Osteocyte (in vitro differentiated cells): ENCODE data around the gene CLHC1. TPM values are rescaled to one million over a fixed set of nuclear protein-coding genes. Genes with fewer than 3 reads are reported as not detected.

ENCODE experiments used
- DNase-seq: peaks from one replicate; pipeline ENCODE4 v3.0.0; 2021; ENCODE audit warnings: mixed read lengths; ENCODE audit not compliant: unreplicated experiment; ENCODE audit errors: extremely low spot score
- H3K27ac Mint-ChIP-seq: one replicate; pipeline ENCODE4 v1.8.0; 2021; ENCODE audit warnings: mild to moderate bottlenecking, mixed read lengths; ENCODE audit not compliant: unreplicated experiment
- H3K27me3 Mint-ChIP-seq: one replicate; pipeline ENCODE4 v1.8.0; 2021; ENCODE audit warnings: mixed read lengths; ENCODE audit not compliant: unreplicated experiment
- H3K36me3 Mint-ChIP-seq: one replicate; pipeline ENCODE4 v1.8.0; 2021; ENCODE audit warnings: mixed read lengths; ENCODE audit not compliant: unreplicated experiment
- H3K4me1 Mint-ChIP-seq: one replicate; pipeline ENCODE4 v1.8.0; 2021; ENCODE audit warnings: mixed read lengths; ENCODE audit not compliant: unreplicated experiment
- H3K4me3 Mint-ChIP-seq: one replicate; pipeline ENCODE4 v1.8.0; 2021; ENCODE audit warnings: mild to moderate bottlenecking, moderate library complexity, mixed read lengths; ENCODE audit not compliant: unreplicated experiment
- H3K9me3 Mint-ChIP-seq: one replicate; pipeline ENCODE4 v1.8.0; 2021; ENCODE audit warnings: mixed read lengths; ENCODE audit not compliant: unreplicated experiment
- CTCF ChIP-seq: fragments of 200-600 bp; sonication (generic); IDR thresholded peaks from 2 replicates; pipeline ENCODE4 v1.5.0; 2021; ENCODE audit warnings: antibody characterized with exemption, mild to moderate bottlenecking, moderate library complexity
- total RNA-seq: library from RNA; stranded (reverse); gene quantifications from 2 replicates; pipeline ENCODE4 v1.2.1, GENCODE V29; 2021

CLHC1 gene
- total RNA-seq, 1 donor from 2014 or later = 23.5 TPM

GRCh38 chr2:55138014-55138881 lies 93.8 kb downstream of the CLHC1 start:
- no peaks in the 10 kb centered on the region for H3K9me3 Mint-ChIP-seq
- no peak for TF ChIP-seq CTCF
- DNase-seq = no peak
- H3K4me1 Mint-ChIP-seq = peaks cover 41% of the 10 kb centered on the region
- no peak overlapping the region for H3K4me3 Mint-ChIP-seq
- no peaks in the 10 kb centered on the region for H3K27me3 Mint-ChIP-seq
- H3K36me3 Mint-ChIP-seq = peaks cover 5% of the 10 kb centered on the region
- no peak overlapping the region for H3K27ac Mint-ChIP-seq

- DNase-seq = no peak
- H3K9me3 Mint-ChIP-seq = no peaks in the 10 kb centered on the region
- H3K27me3 Mint-ChIP-seq = no peaks in the 10 kb centered on the region
- H3K27ac Mint-ChIP-seq = no peak overlapping the region
- peaks cover 37% of the 10 kb centered on the region for H3K4me1 Mint-ChIP-seq
- peaks cover 5% of the 10 kb centered on the region for H3K36me3 Mint-ChIP-seq
- no peak overlapping the region for H3K4me3 Mint-ChIP-seq
- TF ChIP-seq CTCF = no peak
These were observed 94.8 kb downstream of the CLHC1 start for GRCh38 chr2:55137024-55137958.

- no peak overlapping the region for H3K4me3 Mint-ChIP-seq
- peaks cover 29% of the 10 kb centered on the region for H3K4me1 Mint-ChIP-seq
- no peaks in the 10 kb centered on the region for H3K27me3 Mint-ChIP-seq
- no peak for DNase-seq
- no peak for TF ChIP-seq CTCF
- no peaks in the 10 kb centered on the region for H3K9me3 Mint-ChIP-seq
- H3K27ac Mint-ChIP-seq = no peak overlapping the region
- peaks cover 4% of the 10 kb centered on the region for H3K36me3 Mint-ChIP-seq
These were observed 96.0 kb downstream of the CLHC1 start for GRCh38 chr2:55136138-55136541.

- no peak overlapping the region for H3K4me3 Mint-ChIP-seq
- H3K9me3 Mint-ChIP-seq = no peaks in the 10 kb centered on the region
- no peak overlapping the region for H3K27ac Mint-ChIP-seq
- TF ChIP-seq CTCF = no peak
- H3K4me1 Mint-ChIP-seq = peaks cover 32% of the 10 kb centered on the region
- H3K27me3 Mint-ChIP-seq = no peaks in the 10 kb centered on the region
- H3K36me3 Mint-ChIP-seq = no peaks in the 10 kb centered on the region
- DNase-seq = no peak
These were observed 96.6 kb downstream of the CLHC1 start for GRCh38 chr2:55135491-55135890.

- no peak overlapping the region for H3K27ac Mint-ChIP-seq
These were observed 97.8 kb downstream of the CLHC1 start for GRCh38 chr2:55134316-55134706.

More at GRCh38 chr2:55134316-55134706, 97.8 kb downstream of the CLHC1 start:
- DNase-seq = no peak
- TF ChIP-seq CTCF = no peak
- no peaks in the 10 kb centered on the region for H3K36me3 Mint-ChIP-seq
- H3K9me3 Mint-ChIP-seq = no peaks in the 10 kb centered on the region
- peaks cover 30% of the 10 kb centered on the region for H3K4me1 Mint-ChIP-seq
- no peaks in the 10 kb centered on the region for H3K27me3 Mint-ChIP-seq
- no peak overlapping the region for H3K4me3 Mint-ChIP-seq
